GM19035 (cell line): ENCODE data around the gene C19orf12.
"Not testable (repeated sequence)": the region's sequence is repeated elsewhere in the genome, so short reads cannot be mapped to it uniquely, and the experiment has no call there.

Source experiments
- ATAC-seq: cut with Tn5 transposase; IDR thresholded peaks from one replicate; pipeline ENCODE4 v1.9.1; 2021; ENCODE audit not compliant: unreplicated experiment

Gene C19orf12

GRCh38 chr19:29731331-29731850 is 16.3 kb upstream of the C19orf12 start:
- no peak for ATAC-seq

- ATAC-seq: no peak
These were observed 12.8 kb upstream of the C19orf12 start for GRCh38 chr19:29727906-29728305.

DNA sequence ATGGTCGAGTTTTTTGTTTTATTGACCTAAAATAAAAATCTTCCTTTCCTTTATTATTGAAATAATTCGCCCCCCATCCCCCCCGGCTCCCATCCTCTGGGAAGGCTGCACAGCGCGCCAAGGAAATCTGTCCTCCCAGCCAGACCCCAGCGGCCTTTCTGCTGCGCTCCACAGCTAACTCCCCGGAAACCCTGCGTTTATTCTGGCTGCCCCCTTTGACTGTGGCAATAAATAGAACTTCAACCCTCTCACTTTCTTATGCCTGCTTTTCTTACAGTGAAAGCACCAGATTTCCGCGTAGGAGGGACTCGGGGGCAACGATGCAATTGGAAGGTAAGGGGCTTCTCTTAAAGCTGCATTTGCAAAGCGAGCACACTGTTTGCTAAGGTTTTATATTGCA is 9.7 kb upstream of the C19orf12 start:
- no peak for ATAC-seq

DNA sequence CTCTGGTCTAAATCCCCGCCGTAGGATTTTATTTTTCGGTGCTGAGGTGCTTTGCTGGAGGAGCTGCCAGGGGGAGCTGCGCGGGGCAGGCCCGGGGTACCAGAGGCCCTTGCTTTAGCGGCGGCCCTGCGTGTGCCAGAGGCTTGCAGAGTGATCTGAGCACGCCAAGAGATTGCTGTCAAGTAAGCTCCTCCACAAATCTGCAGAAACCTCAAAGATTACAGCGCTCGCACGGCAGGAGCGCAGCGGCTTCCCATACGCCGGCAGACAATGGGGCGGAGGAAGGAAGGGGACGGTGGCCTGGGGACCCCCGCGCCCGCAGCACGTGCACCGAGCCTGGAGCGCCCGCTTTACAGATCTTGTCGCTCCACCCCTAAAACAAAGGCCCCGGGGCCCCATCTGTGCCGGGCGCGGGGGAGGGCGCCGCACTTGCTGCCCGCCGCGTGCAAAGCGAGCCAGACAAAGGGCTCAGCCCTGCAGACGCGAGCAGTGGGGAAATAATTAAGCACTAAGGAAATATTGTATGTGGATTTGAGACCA is 9.1 kb upstream of the C19orf12 start:
- no peak for ATAC-seq

GRCh38 chr19:29717051-29717450 is 2.0 kb upstream of the C19orf12 start:
- ATAC-seq: no peak

DNA sequence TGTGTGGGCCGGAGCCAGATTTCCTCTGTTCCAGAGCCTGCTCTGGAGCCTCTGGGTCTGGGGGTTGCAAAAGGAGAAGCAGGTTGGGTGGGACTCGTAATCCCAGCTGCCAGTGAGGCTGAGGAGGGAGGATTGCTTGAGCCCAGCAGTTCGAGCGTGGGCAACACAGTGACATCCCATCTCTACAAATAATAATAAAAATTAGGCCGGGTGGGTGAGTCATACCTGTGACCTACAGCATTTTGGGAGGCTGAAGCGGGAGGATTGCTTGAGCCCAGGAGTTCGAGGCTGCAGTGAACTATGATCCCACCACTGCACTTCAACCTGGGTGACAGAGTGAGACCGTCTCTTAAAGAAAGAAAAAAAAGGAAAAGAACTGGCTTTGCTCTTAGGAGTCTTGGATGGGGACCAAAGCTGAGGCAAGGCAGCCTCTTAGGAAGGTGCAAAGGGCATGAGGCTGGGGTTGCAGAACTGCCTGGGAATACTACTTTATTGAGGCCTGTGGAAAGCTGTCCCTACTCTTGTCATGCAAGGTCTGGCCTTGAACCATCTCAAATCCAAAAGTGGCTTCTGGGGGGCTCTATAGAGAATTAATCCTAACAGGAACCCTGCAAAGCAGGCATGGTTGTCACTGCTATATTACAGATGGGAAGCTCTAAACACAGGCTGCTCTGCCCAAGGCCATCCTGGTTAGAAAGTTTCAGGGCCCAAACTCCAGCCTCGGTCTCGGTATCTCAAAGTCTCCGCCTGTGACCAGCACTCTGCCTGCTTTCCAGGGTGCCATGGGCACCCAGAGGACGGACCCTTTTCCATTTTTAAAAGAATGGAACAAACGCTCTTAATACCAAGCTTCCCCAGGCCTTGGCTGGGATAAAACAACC is 880 bp upstream of the C19orf12 start:
- no peak for ATAC-seq

DNA sequence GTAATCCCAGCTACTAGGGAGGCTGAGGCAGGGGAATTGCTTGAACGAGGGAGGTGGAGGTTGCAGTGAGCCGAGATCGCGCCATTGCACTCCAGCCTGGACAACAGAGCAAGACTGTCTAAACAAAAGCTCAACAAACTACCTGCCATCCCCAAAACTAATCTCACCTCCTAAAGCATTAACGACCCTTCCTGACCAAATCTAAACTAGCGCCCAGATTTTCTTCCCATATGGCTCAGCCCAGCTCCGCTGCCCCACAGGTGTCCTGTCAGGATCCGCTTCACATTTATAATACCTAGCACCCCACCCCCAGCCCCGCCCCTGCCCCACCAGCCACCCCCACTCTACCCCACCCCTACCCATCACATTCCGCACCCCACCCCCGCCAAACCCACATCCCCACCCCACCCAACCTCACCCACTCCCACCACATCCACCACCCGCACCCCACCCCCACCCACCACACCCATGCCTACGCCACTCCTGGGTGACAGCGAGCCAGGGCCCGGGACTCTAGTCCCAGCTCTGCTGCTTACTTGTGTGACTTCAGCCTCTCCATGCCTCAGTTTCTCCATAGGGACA is 599 bp downstream of the C19orf12 start:
- ATAC-seq: peak; percentile 14

DNA sequence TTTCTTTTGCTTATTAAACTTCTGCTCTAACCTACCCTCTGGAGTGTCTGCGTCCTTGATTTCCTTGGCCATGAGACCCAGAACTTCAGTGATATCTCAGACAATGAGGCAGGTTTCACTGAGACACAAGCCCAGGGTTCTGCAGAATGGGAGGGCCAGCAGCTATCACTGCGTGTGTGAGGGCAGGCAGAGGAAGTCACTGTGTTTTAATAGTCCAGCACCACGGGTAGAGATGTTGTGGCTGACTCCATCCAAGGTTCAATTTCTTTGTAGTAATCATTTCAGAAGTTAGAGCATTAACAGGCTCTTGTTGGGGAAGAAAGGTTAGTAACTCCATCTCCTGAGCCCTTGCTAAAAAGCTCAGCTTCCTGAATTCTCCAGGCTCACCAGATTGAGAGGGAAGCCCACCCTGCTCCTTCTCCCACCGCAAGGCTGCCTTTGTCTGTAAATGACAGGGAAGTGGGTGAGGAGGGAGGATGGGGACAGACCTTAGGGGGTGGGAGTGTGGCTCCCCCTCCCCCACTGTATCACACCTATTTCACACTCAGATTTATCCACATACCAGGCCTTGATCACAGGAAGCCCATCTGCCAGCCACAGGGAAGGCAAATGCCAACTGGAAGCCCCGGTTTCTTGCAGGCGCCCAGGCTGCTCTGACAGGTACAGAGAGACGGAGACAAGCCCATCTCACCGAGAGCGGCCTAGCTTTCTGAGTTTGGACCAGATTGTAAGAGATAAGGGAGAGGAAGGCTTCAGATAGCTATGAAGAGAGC is 2.1 kb downstream of the C19orf12 start:
- no peak for ATAC-seq

DNA sequence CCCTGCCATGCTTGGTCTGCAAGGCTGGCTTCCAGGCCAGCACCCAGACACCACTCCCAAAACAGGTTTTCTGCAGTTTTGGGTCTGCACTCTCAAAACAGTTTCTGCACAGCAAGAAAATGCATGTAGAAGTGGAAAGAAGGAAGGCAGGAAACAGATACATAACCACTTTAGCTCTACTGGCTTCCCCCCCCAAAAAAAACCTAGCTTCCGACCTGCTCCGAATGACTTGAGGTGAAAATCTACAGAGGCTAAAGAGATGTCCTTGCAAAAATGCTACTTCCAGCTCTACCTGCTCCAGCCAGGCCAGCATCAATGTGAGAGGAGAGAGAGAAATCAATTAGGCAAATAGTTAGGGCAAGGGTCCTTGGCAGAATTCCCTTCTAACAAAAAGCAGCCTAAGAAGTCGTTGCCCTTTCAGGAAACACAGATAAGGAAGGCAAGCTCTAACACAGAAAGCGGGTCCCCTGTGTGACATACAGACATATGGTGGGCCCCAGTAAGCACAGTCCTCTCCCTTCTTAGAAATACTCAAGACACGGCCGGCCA is 3.4 kb downstream of the C19orf12 start:
- ATAC-seq: no peak

GRCh38 chr19:29709440-29709798 is 5.6 kb downstream of the C19orf12 start:
- ATAC-seq: not testable (repeated sequence)

GRCh38 chr19:29708554-29709439 is 6.3 kb downstream of the C19orf12 start:
- ATAC-seq: no peak

- no peak for ATAC-seq
These were observed 8.4 kb downstream of the C19orf12 start for GRCh38 chr19:29706635-29707034.

DNA sequence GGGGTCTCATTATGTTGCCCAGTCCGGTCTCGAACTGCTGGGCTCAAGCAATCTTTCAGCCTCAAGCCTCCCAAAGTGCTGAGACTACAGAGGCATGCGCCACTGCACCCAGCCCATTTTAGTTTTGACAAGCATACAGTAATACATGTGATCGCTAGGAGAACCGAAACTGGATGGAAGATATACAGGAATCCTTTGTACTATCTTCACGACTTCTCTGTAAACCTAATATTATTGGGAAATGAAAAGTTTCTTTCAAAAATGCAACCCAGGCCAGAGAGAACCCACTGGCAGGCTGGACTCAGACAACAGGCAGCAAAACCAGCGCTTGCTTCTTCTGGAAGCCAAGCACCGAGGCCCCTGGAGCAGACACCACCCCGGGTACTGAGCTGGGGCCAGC is 9.4 kb downstream of the C19orf12 start:
- ATAC-seq: no peak

GRCh38 chr19:29704562-29705558 is 10.2 kb downstream of the C19orf12 start:
- peak; percentile 55 for ATAC-seq

DNA sequence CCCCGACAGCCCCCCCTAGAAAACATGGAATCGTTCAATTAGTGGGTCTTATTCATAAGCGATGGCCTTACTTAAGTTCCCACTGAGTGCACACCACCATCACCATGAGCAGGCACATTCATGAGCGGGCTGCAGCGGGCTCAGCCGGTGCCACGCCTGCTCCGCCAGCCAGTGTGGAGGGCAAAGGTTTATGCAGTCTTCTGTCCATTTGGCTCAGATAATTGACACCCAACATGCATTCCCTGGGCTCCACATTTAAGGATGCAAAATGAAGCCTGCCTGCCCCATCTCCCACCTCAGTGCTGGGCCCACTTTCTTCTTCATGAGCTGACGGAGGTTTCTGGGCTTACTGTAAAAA is 12.1 kb downstream of the C19orf12 start:
- no peak for ATAC-seq

- ATAC-seq: no peak
These were observed 12.7 kb downstream of the C19orf12 start for GRCh38 chr19:29702161-29702962.

DNA sequence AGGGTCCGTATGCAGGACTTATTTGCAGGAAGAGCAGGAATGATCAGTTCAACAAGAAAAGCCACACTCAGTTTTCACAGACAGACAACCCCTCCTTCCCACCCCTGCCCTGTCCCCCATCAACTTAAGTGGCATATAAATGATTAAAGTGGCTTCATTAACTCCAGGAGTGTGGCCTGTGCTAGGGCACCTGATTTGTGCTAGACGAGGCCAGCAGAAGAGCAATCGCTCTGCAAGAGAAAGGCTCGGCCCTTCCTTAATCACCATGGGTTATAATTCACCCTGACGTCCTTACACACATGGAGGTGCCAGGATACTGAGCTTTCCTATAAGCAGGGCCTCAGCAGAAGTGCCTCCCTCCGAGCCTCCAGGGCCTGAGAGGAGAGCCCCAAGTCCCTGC is 14.6 kb downstream of the C19orf12 start:
- ATAC-seq: no peak

DNA sequence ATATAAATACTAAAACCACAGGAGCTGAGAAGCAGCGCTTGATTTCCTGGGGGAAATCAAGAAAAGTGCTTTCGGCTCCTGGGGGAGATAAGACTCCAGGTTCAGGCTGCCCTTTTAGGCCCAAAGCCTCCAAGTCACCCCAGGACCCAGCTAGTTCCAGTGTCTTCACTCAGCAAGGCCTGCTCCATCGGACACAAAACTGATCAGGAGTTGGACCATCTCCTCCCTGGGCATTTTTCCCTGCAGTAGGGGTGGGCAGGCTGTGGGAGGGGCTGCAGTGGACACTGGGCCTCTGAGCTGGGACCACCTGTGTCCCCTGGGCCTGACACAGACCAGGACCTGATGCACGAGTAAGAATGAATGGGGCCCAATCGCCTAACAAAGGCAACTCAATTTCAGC is 15.2 kb downstream of the C19orf12 start:
- ATAC-seq: no peak
